Activated CD4-positive, alpha-beta T cell treated with anti-CD3 and anti-CD28 coated beads, Interleukin-2, amount 50 U/mL, for 24 hours (primary cell): ENCODE data around the gene VIPAS39.

Source experiments
- DNase-seq, 2 donors: peaks; one replicate each; pipeline ENCODE4 v3.0.0-alpha.2; 2020; ENCODE audit warnings: low read depth in 1 of 2, low spot score in 1 of 2

VIPAS39 gene

GRCh38 chr14:77457522-77458248 is at the start of gene VIPAS39, which contains the start of gene AHSA1:
Gene VIPAS39 (minus strand): TSS chr14:77457601. CDS start chr14:77454102, 3,499 bp downstream.
Gene AHSA1 (plus strand): TSS chr14:77458093. CDS start chr14:77458190, 97 bp downstream.
- peak; percentile 80 to 94 for DNase-seq

- DNase-seq: no peak
These were observed 47.6 kb upstream of the VIPAS39 start for GRCh38 chr14:77505031-77505430.

GRCh38 chr14:77503138-77503537 is 45.7 kb upstream of the VIPAS39 start:
- no peak for DNase-seq

- no peak for DNase-seq
These were observed 44.8 kb upstream of the VIPAS39 start for GRCh38 chr14:77502109-77502782.

GRCh38 chr14:77498984-77499527 is 41.7 kb upstream of the VIPAS39 start:
- no peak for DNase-seq

- DNase-seq: peak in 1 of 2 donors; percentile 24
These were observed 40.9 kb upstream of the VIPAS39 start, which contains the start of gene ISM2 for GRCh38 chr14:77498120-77498979. Gene ISM2 (minus strand): TSS chr14:77498816. CDS start chr14:77498793, 23 bp downstream.

- no peak for DNase-seq
These were observed 37.9 kb upstream of the VIPAS39 start for GRCh38 chr14:77495334-77495733.

GRCh38 chr14:77491056-77491455 is 33.7 kb upstream of the VIPAS39 start:
- no peak for DNase-seq

GRCh38 chr14:77490347-77490986 is 33.1 kb upstream of the VIPAS39 start:
- DNase-seq: no peak

GRCh38 chr14:77489041-77489440 is 31.6 kb upstream of the VIPAS39 start:
- no peak for DNase-seq

- DNase-seq: no peak
These were observed 31.2 kb upstream of the VIPAS39 start for GRCh38 chr14:77488558-77488957.

- DNase-seq: no peak
These were observed 28.7 kb upstream of the VIPAS39 start for GRCh38 chr14:77485901-77486678.

GRCh38 chr14:77485256-77485655 is 27.9 kb upstream of the VIPAS39 start:
- no peak for DNase-seq

GRCh38 chr14:77482422-77482821 is 25.0 kb upstream of the VIPAS39 start:
- no peak for DNase-seq

GRCh38 chr14:77478796-77479195 is 21.4 kb upstream of the VIPAS39 start:
- DNase-seq: no peak

GRCh38 chr14:77478029-77478428 is 20.6 kb upstream of the VIPAS39 start:
- DNase-seq: no peak

GRCh38 chr14:77475432-77476115 is 18.2 kb upstream of the VIPAS39 start:
- no peak for DNase-seq

GRCh38 chr14:77474479-77475177 is 17.2 kb upstream of the VIPAS39 start:
- DNase-seq: no peak

- DNase-seq: no peak
These were observed 16.5 kb upstream of the VIPAS39 start for GRCh38 chr14:77473921-77474320.
